HL-60 (cell line): Measurements from ENCODE around the gene VCP.

Experiments
- DNase-seq, 2 experiments: peaks; one replicate each; pipeline ENCODE4 v3.0.0-alpha.2; 2010 to 2020; ENCODE audit warnings: low read depth in 1 of 2, low spot score in 1 of 2
- H3K27ac ChIP-seq: fragments of 250-450 bp; sonication (Bioruptor Pico); replicated peaks from 2 replicates; pipeline ENCODE4 v1.5.1; 2020; ENCODE audit warnings: mild to moderate bottlenecking, moderate library complexity
- H3K27me3 ChIP-seq: fragments of 250-450 bp; sonication (Bioruptor Pico); 2 replicates; pipeline ENCODE4 v1.5.1; 2021; ENCODE audit warnings: mild to moderate bottlenecking, moderate library complexity; ENCODE audit not compliant: insufficient read depth, poor library complexity, severe bottlenecking
- H3K4me3 ChIP-seq: replicated peaks from 2 replicates; pipeline ENCODE4 v1.5.1; 2011; ENCODE audit warnings: mild to moderate bottlenecking, control low read depth, low read length; ENCODE audit not compliant: insufficient read depth
- GABPA ChIP-seq: IDR thresholded peaks from 2 replicates; pipeline ENCODE4 v1.6.1; 2012; ENCODE audit warnings: low read depth
- POLR2AphosphoS5 ChIP-seq: IDR thresholded peaks from 2 replicates; pipeline ENCODE4 v1.6.1; 2012; ENCODE audit warnings: low read depth
- SPI1 ChIP-seq: IDR thresholded peaks from 2 replicates; pipeline ENCODE4 v1.6.1; 2012; ENCODE audit warnings: low read depth, mild to moderate bottlenecking, borderline replicate concordance
- TF ChIP-seq, protein P1 (sequence below): IDR thresholded peaks from one replicate; pipeline ENCODE4 v1.5.1; 2011; ENCODE audit warnings: low read length, control low read depth, inconsistent platforms; ENCODE audit not compliant: insufficient read depth
- TF ChIP-seq, protein P2 (sequence below): IDR thresholded peaks from 2 replicates; pipeline ENCODE4 v1.6.1; 2012; ENCODE audit warnings: low read depth; ENCODE audit not compliant: insufficient replicate concordance

Gene VCP

DNA sequence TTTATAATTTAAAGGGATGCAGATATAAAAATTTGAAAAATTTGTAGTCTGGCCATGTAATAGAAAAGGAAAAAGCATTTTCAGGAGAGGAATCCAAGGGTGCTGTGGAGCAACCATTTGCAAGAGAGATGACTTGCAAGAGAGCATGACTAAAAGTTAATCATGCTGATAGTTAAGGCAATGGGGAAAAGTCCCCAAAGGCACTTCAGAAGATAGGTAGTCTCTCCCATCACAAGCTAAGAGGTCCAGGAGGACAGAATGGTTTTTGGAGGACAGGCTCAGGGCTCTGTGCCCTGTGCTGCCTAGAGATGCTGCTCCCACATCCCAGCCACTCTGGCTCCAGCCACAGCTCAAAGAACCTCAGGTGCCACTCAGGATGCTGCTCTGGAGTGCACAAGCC, 44.1 kb downstream of the VCP start:
- Histone ChIP-seq H3K4me3 (no peak overlapping the region), H3K27ac (no peak overlapping the region), H3K27me3 (no peaks in the 10 kb centered on the region)
- no peak for TF ChIP-seq SPI1
- TF ChIP-seq, protein P1, sequence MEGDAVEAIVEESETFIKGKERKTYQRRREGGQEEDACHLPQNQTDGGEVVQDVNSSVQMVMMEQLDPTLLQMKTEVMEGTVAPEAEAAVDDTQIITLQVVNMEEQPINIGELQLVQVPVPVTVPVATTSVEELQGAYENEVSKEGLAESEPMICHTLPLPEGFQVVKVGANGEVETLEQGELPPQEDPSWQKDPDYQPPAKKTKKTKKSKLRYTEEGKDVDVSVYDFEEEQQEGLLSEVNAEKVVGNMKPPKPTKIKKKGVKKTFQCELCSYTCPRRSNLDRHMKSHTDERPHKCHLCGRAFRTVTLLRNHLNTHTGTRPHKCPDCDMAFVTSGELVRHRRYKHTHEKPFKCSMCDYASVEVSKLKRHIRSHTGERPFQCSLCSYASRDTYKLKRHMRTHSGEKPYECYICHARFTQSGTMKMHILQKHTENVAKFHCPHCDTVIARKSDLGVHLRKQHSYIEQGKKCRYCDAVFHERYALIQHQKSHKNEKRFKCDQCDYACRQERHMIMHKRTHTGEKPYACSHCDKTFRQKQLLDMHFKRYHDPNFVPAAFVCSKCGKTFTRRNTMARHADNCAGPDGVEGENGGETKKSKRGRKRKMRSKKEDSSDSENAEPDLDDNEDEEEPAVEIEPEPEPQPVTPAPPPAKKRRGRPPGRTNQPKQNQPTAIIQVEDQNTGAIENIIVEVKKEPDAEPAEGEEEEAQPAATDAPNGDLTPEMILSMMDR, result no peak
- no peak for TF ChIP-seq POLR2AphosphoS5
- TF ChIP-seq GABPA, result no peak
- TF ChIP-seq, protein P2, sequence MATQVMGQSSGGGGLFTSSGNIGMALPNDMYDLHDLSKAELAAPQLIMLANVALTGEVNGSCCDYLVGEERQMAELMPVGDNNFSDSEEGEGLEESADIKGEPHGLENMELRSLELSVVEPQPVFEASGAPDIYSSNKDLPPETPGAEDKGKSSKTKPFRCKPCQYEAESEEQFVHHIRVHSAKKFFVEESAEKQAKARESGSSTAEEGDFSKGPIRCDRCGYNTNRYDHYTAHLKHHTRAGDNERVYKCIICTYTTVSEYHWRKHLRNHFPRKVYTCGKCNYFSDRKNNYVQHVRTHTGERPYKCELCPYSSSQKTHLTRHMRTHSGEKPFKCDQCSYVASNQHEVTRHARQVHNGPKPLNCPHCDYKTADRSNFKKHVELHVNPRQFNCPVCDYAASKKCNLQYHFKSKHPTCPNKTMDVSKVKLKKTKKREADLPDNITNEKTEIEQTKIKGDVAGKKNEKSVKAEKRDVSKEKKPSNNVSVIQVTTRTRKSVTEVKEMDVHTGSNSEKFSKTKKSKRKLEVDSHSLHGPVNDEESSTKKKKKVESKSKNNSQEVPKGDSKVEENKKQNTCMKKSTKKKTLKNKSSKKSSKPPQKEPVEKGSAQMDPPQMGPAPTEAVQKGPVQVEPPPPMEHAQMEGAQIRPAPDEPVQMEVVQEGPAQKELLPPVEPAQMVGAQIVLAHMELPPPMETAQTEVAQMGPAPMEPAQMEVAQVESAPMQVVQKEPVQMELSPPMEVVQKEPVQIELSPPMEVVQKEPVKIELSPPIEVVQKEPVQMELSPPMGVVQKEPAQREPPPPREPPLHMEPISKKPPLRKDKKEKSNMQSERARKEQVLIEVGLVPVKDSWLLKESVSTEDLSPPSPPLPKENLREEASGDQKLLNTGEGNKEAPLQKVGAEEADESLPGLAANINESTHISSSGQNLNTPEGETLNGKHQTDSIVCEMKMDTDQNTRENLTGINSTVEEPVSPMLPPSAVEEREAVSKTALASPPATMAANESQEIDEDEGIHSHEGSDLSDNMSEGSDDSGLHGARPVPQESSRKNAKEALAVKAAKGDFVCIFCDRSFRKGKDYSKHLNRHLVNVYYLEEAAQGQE, result no peak
- DNase-seq, result no peak

DNA sequence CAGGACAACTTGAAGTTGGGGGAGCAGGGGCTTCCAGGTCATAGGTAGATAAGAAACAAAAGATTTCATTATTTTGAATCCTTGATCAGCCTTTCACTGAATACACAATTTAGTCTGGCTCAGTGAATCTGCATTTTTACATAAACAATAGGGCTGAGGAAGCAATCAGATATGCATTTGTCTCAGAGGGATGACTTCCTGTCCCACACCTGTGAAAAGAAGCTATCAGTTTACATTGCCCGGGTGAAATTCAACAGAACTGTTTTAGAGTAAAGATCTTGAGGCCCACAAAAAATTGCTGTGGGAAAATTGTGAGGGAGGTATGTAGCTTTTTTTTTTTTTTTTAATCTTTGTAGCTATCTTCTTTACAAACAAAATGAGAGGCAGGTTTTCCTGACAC, 44.6 kb downstream of the VCP start:
- no peak overlapping the region for H3K4me3 ChIP-seq
- no peak for DNase-seq
- TF ChIP-seq, protein P1, result no peak
- TF ChIP-seq POLR2AphosphoS5 (no peak), GABPA (no peak), SPI1 (no peak)
- TF ChIP-seq, protein P2, result no peak
- no peaks in the 10 kb centered on the region for H3K27me3 ChIP-seq
- H3K27ac ChIP-seq, result no peak overlapping the region

DNA sequence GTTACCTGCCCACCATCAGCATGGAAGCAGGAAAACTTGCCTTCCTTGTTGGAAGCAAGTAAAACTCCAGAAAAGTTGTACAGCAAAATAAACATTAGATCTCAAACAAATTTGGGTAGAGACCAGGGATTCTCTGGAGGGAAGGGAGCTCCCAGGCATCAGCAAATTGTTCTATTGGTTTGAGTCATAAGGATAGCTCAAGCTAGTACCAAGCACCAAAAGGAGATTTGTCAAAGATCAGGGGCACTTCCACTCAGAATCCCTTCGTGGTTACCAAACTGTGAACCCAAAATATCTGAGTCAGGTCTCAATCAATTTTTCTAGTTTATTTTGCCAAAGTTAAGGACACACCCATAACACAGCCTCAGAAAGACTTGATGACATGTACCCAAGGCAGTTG, 45.1 kb downstream of the VCP start:
- no peak for DNase-seq
- no peak for TF ChIP-seq GABPA
- TF ChIP-seq, protein P1, result no peak
- TF ChIP-seq POLR2AphosphoS5, result no peak
- TF ChIP-seq SPI1, result no peak
- TF ChIP-seq, protein P2, result no peak
- H3K27me3 ChIP-seq, result no peaks in the 10 kb centered on the region
- no peak overlapping the region for H3K4me3 ChIP-seq
- H3K27ac ChIP-seq, result no peak overlapping the region
